Stimulated activated CD4-positive, alpha-beta T cell treated with anti-CD3 and anti-CD28 coated beads, TNF-alpha, amount 100 ng/mL, for 24 hours (primary cell): ENCODE measurements around the gene AGER.
"Not testable (repeated sequence)": the region's sequence is repeated elsewhere in the genome, so short reads cannot be mapped to it uniquely, and the experiment has no call there.

Experiments
- DNase-seq, 3 experiments: peaks; one replicate each; pipeline ENCODE4 v3.0.0-alpha.2; 2020; ENCODE audit warnings: low read depth in 3 of 3

The AGER gene

GRCh38 chr6:32186151-32186840 lies 2.2 kb upstream of the AGER start:
- DNase-seq = not testable (repeated sequence)

DNA sequence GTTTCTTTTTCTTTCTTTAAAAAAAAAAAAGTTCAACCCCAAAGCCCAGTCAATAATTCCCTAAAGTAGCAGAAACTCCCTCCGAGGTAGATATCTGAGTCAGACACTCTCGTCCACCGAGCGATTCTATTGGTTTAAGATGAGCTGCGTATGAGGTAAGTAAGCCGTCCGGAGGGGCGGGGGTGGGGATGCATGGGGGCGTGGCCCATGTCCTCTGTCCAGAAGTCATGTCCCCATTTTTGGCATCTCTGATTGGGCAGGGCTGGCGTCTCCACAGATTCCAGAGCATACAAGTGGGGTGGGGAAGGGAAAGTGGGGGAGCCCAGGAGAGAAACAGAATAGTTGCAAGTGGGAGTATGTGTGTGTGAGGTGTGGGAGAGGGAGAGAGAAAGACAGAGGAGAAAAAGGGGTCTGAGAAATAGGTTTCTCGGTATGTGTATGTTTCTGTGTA lies 1.7 kb upstream of the AGER start:
- DNase-seq = peak in 1 of 3 experiments; percentile 70

DNA sequence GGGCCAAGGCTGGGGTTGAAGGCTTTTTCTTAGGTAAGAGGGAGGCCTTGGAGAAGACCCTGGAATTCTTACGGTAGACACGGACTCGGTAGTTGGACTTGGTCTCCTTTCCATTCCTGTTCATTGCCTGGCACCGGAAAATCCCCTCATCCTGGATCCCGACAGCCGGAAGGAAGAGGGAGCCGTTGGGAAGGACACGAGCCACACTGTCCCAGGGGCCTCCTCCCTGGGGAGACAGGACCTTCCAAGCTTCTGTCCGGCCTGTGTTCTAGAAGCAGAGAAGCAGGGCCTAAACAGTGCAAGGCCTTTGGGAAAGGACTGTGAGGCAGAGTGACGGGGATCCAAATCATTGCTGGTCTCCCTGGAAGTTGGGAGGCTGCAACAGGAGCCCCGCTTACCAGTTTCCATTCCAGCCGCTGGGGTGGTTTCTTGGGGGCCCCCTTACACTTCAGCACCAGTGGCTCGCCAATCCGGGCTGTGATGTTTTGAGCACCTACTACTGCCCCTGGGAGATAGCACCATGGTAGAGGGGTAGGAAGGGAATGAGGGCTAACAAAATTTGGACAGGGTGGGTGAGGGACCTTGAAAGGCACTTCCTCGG lies 470 bp downstream of the AGER start:
- DNase-seq = no peak

GRCh38 chr6:32183030-32183429 lies 1.0 kb downstream of the AGER start:
- DNase-seq = no peak

GRCh38 chr6:32182555-32182981 lies 1.5 kb downstream of the AGER start:
- no peak for DNase-seq

DNA sequence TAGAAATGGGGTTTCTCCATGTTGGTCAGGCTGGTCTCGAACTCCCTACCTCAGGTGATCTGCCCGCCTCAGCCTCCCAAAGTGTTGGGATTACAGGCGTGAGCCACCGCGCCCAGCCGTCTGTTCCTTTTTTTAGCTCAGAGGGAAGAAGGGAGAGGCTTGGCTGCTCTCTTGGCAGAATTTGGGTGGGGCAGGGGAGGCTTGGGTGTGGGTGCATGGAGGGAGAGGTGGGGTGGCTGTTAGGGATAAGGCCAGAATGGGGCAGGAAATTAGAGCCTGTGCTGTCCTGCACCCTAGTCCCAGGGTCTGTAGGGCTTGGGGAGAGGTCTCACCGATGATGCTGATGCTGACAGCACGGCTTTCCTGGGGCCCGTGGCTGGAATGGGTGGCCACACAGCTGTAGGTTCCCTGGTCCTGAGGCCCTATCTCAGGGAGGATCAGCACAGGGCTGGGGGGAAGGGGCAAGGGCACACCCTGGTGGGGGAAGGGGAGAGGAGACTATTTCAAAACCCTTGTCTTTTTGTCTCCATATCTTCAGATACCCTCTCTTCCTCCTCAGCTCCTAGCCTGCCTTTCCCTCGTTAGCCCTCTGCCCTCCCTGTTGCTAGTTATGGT lies 2.0 kb downstream of the AGER start:
- DNase-seq = no peak

GRCh38 chr6:32181148-32181702 lies 2.8 kb downstream of the AGER start:
- no peak for DNase-seq

GRCh38 chr6:32179766-32180405 lies 4.2 kb downstream of the AGER start:
- DNase-seq = no peak

GRCh38 chr6:32178547-32179440 lies 5.3 kb downstream of the AGER start:
- no peak for DNase-seq

DNA sequence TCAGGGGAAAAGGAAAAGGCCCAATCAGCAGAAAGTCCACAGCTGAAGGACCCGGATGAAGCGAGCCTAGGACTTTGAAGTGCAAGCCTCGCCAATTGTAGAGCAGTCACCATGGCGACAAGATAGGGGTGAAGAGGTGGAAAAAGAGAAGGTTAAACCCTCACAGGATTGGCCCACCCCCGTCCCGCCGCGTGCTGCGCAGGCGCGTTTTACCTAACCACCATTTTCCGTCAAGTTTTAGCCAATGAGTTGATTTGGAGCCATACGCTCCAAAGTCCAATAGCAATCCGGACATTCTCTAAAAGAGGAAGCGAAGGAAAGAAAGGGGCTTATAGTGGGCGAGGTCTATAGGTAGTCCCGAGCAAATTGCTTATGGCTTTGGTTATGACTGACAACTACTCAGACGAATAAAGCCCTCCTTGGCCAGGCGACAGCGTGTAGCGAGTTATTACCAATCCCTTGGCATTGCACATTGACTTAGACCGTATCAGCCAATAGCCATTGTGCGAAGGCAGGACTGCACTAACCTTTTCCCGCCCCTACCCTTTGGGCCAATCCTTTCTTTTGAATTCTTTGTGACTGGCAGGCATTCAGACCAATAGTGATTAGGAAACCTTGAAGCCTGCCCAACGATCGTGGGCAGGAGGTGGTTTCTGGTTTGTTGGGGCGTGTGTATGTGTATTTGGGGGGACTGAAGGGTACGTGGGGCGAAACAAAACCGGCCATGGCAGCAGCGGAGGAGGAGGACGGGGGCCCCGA lies 6.1 kb downstream of the AGER start, which contains the start of gene RNF5:
Gene RNF5, plus strand, starts transcription at position 618 of the 759 bp plus-strand sequence. Its CDS starts 107 bp downstream, at position 725.
- DNase-seq = peak; percentile 81 to 92 (median 88)

DNA sequence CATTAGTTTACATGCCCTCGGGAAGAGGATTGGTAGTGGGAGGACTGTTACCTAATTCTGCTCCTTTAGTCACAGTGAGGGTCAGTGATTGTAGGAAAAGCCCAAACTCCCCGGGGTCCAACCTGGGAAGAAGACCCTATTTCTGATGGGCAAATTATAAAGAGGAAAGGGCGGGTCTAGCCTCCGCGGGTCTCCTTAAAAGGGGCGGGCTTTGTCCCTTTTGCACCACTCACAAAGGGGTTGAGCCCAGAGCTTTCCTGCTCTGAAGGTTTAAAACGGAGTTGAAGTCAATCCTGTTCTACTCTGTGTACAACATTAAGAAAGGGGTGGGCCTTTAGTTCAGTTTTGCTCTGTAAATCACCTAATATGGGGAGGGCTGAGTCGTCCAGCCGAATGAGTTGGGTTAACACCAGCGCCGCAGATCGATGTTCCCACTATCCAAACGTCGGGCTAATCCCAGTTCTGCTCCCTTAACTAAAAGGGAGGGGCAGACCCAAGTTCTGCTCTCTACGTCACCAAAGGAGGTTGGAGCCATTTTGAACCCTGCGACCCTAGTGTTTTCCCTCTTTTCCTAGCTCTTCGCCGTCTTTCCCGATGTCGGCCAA lies 6.8 kb downstream of the AGER start:
- DNase-seq = no peak

GRCh38 chr6:32176476-32177182 lies 7.4 kb downstream of the AGER start:
- no peak for DNase-seq

DNA sequence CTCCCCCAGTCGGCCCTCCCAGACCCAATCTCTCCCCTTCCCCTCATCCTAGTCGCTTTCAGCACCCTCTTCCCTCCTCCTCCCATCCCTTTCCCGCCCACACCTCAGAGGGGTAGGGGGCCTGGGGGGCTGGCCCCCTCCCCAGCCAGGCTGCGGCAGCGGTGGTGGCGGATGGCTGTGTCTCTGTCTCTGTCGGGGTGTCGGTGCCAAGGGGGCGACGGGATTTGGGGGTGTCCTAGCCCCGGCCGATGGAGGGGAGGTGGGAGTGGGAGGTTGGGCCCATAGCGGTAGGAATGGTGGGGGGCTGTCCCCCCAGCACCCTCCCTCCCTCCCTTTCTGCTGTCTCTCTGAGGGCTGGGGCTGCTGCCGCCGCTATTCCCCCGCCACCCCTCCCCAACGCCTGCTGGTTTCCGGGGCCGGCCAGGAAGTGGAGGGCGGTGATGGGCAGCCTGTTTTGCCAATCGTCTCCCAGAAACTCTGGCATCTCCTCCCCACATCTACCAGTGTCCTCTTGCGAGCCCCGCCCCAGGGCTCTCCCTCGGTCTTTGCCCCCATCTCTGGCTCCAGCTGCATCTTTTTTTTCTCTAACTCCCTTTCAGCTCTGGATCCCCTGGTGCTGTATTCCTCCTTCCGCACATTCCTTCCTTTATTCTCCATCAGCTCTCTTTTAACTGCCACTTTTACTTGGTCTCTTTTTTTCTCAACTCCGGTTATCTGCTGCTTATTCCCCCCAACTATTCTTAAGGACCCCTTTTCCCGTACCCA lies 8.2 kb downstream of the AGER start, which contains the start of gene AGPAT1:
Gene AGPAT1, minus strand, starts transcription at position 374 of the 765 bp plus-strand sequence. CDS start 4,588 bp downstream, outside the sequence.
- DNase-seq = peak; percentile 92 to 98 (median 94)

DNA sequence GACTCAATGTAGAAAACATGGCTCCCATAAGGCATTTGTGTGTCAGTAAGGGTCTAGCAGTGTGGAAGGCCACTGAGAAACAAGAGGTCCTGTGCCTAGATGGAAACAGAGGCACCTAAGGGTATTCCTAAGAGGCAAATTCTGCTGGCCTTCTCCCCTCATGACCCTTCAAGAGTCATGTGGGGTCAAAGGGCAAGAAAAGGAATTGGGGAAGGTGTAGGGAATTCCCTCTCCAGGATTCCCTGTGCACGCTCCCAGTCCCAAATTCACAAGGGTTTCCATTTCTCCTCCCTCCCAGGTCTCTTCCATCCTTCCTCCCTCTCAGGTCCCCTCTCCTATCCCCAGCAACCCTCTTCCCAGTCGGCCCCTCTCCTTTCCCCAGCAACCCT lies 8.7 kb downstream of the AGER start:
- no peak for DNase-seq

DNA sequence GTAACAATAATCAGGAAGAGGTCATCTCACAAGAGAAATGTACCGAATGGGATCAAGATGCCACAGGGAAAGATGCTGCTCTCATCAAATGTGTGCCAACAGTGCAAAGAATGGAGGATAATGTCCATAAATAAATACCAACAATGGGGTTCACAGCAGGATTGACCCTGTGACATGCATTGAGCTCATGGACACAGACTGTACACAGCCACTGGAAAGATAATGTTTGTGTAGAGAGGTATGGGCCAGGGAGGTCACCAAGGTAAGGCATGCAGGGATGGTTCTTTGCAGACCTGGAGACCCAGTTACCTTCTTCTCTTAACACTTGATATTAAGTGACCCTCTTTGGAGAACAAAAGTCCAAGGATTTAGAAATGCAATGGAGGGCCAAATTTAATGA lies 9.6 kb downstream of the AGER start:
- DNase-seq = no peak

- DNase-seq = no peak
Measured at GRCh38 chr6:32173051-32173727, 10.9 kb downstream of the AGER start.

GRCh38 chr6:32171234-32171633 lies 12.8 kb downstream of the AGER start:
- DNase-seq = no peak

- DNase-seq = no peak
Measured at GRCh38 chr6:32170294-32170693, 13.8 kb downstream of the AGER start.
